ENCODE data around the gene GTF3C1.

GTF3C1 gene

GRCh38 chr16:27568077-27568476 is 18.4 kb upstream of the GTF3C1 start:
- no peak for DNase-seq (ENCODE audit: low spot score)

GRCh38 chr16:27566417-27566816 is 16.7 kb upstream of the GTF3C1 start:
- DNase-seq (ENCODE audit: low spot score): no peak

GRCh38 chr16:27564224-27564623 is 14.5 kb upstream of the GTF3C1 start:
- DNase-seq (ENCODE audit: low spot score): no peak

GRCh38 chr16:27561216-27561615 is 11.5 kb upstream of the GTF3C1 start:
- no peak for DNase-seq (ENCODE audit: low spot score)

GRCh38 chr16:27558932-27559331 is 9.2 kb upstream of the GTF3C1 start:
- DNase-seq (ENCODE audit: low spot score): no peak

- DNase-seq (ENCODE audit: low spot score): no peak
Measured at GRCh38 chr16:27558434-27558833, 8.7 kb upstream of the GTF3C1 start.

- DNase-seq (ENCODE audit: low spot score): no peak
Measured at GRCh38 chr16:27556471-27556870, 6.8 kb upstream of the GTF3C1 start.

GRCh38 chr16:27551036-27551435 is 1.3 kb upstream of the GTF3C1 start:
- no peak for DNase-seq (ENCODE audit: low spot score)

- no peak for DNase-seq (ENCODE audit: low spot score)
Measured at GRCh38 chr16:27550582-27550920, 838 bp upstream of the GTF3C1 start.

- no peak for DNase-seq (ENCODE audit: low spot score)
Measured at GRCh38 chr16:27549464-27549745, 308 bp downstream of the GTF3C1 start.

GRCh38 chr16:27547851-27548250 is 1.9 kb downstream of the GTF3C1 start:
- DNase-seq (ENCODE audit: low spot score): no peak

- DNase-seq (ENCODE audit: low spot score): no peak
Measured at GRCh38 chr16:27547134-27547533, 2.6 kb downstream of the GTF3C1 start.

GRCh38 chr16:27544671-27545070 is 5.0 kb downstream of the GTF3C1 start:
- DNase-seq (ENCODE audit: low spot score): no peak

GRCh38 chr16:27543801-27544200 is 5.9 kb downstream of the GTF3C1 start:
- no peak for DNase-seq (ENCODE audit: low spot score)

GRCh38 chr16:27539636-27540035 is 10.1 kb downstream of the GTF3C1 start:
- no peak for DNase-seq (ENCODE audit: low spot score)

- no peak for DNase-seq (ENCODE audit: low spot score)
Measured at GRCh38 chr16:27539120-27539519, 10.6 kb downstream of the GTF3C1 start.

GRCh38 chr16:27538528-27538927 is 11.2 kb downstream of the GTF3C1 start:
- no peak for DNase-seq (ENCODE audit: low spot score)

GRCh38 chr16:27534256-27534655 is 15.5 kb downstream of the GTF3C1 start:
- no peak for DNase-seq (ENCODE audit: low spot score)

- no peak for DNase-seq (ENCODE audit: low spot score)
Measured at GRCh38 chr16:27531826-27532800, 17.6 kb downstream of the GTF3C1 start.

GRCh38 chr16:27531186-27531585 is 18.5 kb downstream of the GTF3C1 start:
- no peak for DNase-seq (ENCODE audit: low spot score)

- DNase-seq (ENCODE audit: low spot score): no peak
Measured at GRCh38 chr16:27529962-27530361, 19.8 kb downstream of the GTF3C1 start.

GRCh38 chr16:27528294-27528693 is 21.4 kb downstream of the GTF3C1 start:
- DNase-seq (ENCODE audit: low spot score): no peak

GRCh38 chr16:27526180-27526579 is 23.5 kb downstream of the GTF3C1 start:
- no peak for DNase-seq (ENCODE audit: low spot score)

GRCh38 chr16:27522173-27522707 is 27.5 kb downstream of the GTF3C1 start:
- no peak for DNase-seq (ENCODE audit: low spot score)
